Upper lobe of left lung (tissue), 4 donors: ENCODE data around the gene VIT.

ENCODE experiments used
- CTCF ChIP-seq, 6 experiments: fragments of 450-650 bp in 4 of 6; fragments of 200-600 bp in 2 of 6; sonication (generic) in 2 of 6; IDR thresholded peaks; one replicate each; pipeline ENCODE4 v1.5.1; 2016 to 2019; ENCODE audit warnings: antibody characterized with exemption in 6 of 6
- EP300 ChIP-seq, 4 donors: sonication (generic); formaldehyde crosslinking; IDR thresholded peaks; one replicate each; pipeline ENCODE4 v1.5.1; 2017; ENCODE audit warnings: antibody characterized with exemption in 4 of 4, control low read depth in 2 of 4
- POLR2A ChIP-seq, 4 donors: fragments of 450-650 bp; IDR thresholded peaks; one replicate each; pipeline ENCODE4 v1.5.1; 2016 to 2017; ENCODE audit warnings: antibody characterized with exemption in 4 of 4, mild to moderate bottlenecking in 2 of 4
- POLR2AphosphoS5 ChIP-seq, 2 donors: sonication (generic); formaldehyde crosslinking; IDR thresholded peaks; one replicate each; pipeline ENCODE4 v1.5.1; 2017; ENCODE audit warnings: antibody characterized with exemption in 2 of 2

DNA sequence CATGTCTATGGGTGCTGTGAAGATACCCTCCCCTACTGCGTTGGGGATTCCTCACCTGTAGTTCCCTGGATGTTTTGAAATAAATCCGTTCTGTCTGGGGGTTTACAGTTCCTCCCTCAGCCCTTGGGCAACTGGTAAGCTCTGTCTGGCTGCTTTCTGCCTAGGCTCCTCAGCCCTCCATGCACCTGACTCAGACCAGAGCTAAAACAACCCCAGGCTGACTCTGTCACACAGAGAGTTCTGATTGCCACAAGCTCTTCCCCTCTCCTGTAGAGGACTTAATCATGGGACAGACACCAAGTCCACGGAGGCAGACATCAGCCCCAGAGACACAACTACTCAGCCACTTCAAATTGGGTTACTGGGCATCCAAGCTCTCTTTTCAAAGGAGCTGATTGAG, 6.3 kb downstream of the VIT start:
- TF ChIP-seq CTCF (IDR thresholded peaks at IDR 0.05) = no peak
- TF ChIP-seq POLR2AphosphoS5 (IDR thresholded peaks at IDR 0.05) = no peak
- TF ChIP-seq POLR2A (IDR thresholded peaks at IDR 0.05) = no peak
- TF ChIP-seq EP300 (IDR thresholded peaks at IDR 0.05) = no peak
